HepG2 (cell line): ENCODE data around the gene ATOSB. TPM values are rescaled to one million over a fixed set of nuclear protein-coding genes. Genes with fewer than 3 reads are reported as not detected.
A peak's percentile ranks its signal among the peaks of the same experiment; 100 is the strongest.

ENCODE experiments used
- CEBPZ ChIP-seq: IDR thresholded peaks from 2 replicates; pipeline ENCODE4 v1.6.1; 2012; ENCODE audit warnings: low read length, improper control_type of control experiment
- DBP ChIP-seq: sonication (generic); formaldehyde crosslinking; IDR thresholded peaks from 2 replicates; pipeline ENCODE4 v1.4.0; 2020; ENCODE audit warnings: missing genetic modification reagents; ENCODE audit errors: not compliant biosample characterization
- EED ChIP-seq: sonication (generic); formaldehyde crosslinking; IDR thresholded peaks from 2 replicates; pipeline ENCODE4 v1.5.0; 2020; ENCODE audit warnings: mild to moderate bottlenecking, missing genetic modification reagents
- FLYWCH1 ChIP-seq: sonication (generic); formaldehyde crosslinking; IDR thresholded peaks from 2 replicates; pipeline ENCODE4 v1.8.1; 2023; ENCODE audit warnings: mild to moderate bottlenecking, missing genetic modification reagents
- GPBP1L1 ChIP-seq: sonication (generic); formaldehyde crosslinking; IDR thresholded peaks from 2 replicates; pipeline ENCODE4 v1.5.0; 2020; ENCODE audit warnings: mild to moderate bottlenecking, missing genetic modification reagents
- ISX ChIP-seq: sonication (generic); formaldehyde crosslinking; conservative IDR thresholded peaks from 2 replicates; pipeline ENCODE4 v1.5.0; 2020; ENCODE audit warnings: missing genetic modification reagents
- MYC ChIP-seq: sonication (generic); formaldehyde crosslinking; IDR thresholded peaks from 2 replicates; pipeline ENCODE4 v1.9.0; 2021; ENCODE audit warnings: missing genetic modification reagents, borderline replicate concordance
- NCOR1 ChIP-seq: fragments of 200-600 bp; sonication (generic); IDR thresholded peaks from 2 replicates; pipeline ENCODE4 v1.7.0; 2017; ENCODE audit warnings: antibody characterized with exemption, low read length, borderline replicate concordance
- NONO ChIP-seq, 2 experiments: fragments of 450-650 bp in 1 of 2; sonication (generic) in 1 of 2; formaldehyde crosslinking in 1 of 2; IDR thresholded peaks in 1 of 2; conservative IDR thresholded peaks in 1 of 2; 2 replicates each; pipeline versions ENCODE4 v1.6.1 to v1.8.0; 2017 to 2022; ENCODE audit warnings: mild to moderate bottlenecking in 1 of 2, missing genetic modification reagents in 1 of 2, moderate library complexity in 1 of 2
- RORA ChIP-seq: sonication (generic); formaldehyde crosslinking; IDR thresholded peaks from 2 replicates; pipeline ENCODE4 v1.5.0; 2020; ENCODE audit warnings: mild to moderate bottlenecking, missing genetic modification reagents, moderate library complexity
- SATB2 ChIP-seq: sonication (generic); formaldehyde crosslinking; IDR thresholded peaks from 2 replicates; pipeline ENCODE4 v1.5.0; 2020; ENCODE audit warnings: missing genetic modification reagents
- TBP ChIP-seq: sonication (generic); formaldehyde crosslinking; IDR thresholded peaks from 2 replicates; pipeline ENCODE4 v1.5.0; 2020; ENCODE audit warnings: missing genetic modification reagents
- ZBTB37 ChIP-seq: sonication (generic); formaldehyde crosslinking; IDR thresholded peaks from 2 replicates; pipeline ENCODE4 v1.4.0; 2020; ENCODE audit warnings: mild to moderate bottlenecking, missing genetic modification reagents
- ZBTB43 ChIP-seq: sonication (generic); formaldehyde crosslinking; conservative IDR thresholded peaks from 2 replicates; pipeline ENCODE4 v1.4.0; 2020; ENCODE audit warnings: missing genetic modification reagents
- ZNF256 ChIP-seq: sonication (generic); formaldehyde crosslinking; conservative IDR thresholded peaks from 2 replicates; pipeline ENCODE4 v1.4.0; 2020; ENCODE audit warnings: missing genetic modification reagents
- ZNF362 ChIP-seq: sonication (generic); formaldehyde crosslinking; IDR thresholded peaks from 2 replicates; pipeline ENCODE4 v1.4.0; 2020; ENCODE audit warnings: missing genetic modification reagents, mild to moderate bottlenecking, borderline replicate concordance
- ZNF580 ChIP-seq: IDR thresholded peaks from 2 replicates; pipeline ENCODE4 v1.6.1; 2016; ENCODE audit warnings: low read depth, borderline replicate concordance
- ZSCAN29 ChIP-seq: sonication (generic); formaldehyde crosslinking; conservative IDR thresholded peaks from 2 replicates; pipeline ENCODE4 v1.4.0; 2020; ENCODE audit warnings: mild to moderate bottlenecking, missing genetic modification reagents
- polyA plus RNA-seq, 8 experiments: library from polyadenylated mRNA; depleted of rRNA in 3 of 8; stranded (reverse) in 7 of 8; unstranded in 1 of 8; fragments of >200 nt; fragmentation: Illumina TruSeq in 4 of 8; extraction: Trizol in 4 of 8; gene quantifications; 2 replicates each; pipeline versions ENCODE4 v1.2.1 to v1.2.3, GENCODE V29; 2011 to 2016; ENCODE audit warnings: low read depth in 4 of 8, missing spikeins in 1 of 8, mixed read lengths in 1 of 8; ENCODE audit not compliant: insufficient read depth in 1 of 8
- total RNA-seq, 5 experiments: library from RNA; depleted of rRNA; stranded (reverse); fragments of >200 nt; fragmentation: Illumina TruSeq; extraction: Trizol; gene quantifications; 2 replicates each; pipeline ENCODE4 v1.2.3, GENCODE V29; 2016; ENCODE audit warnings: low read depth in 1 of 5

ATOSB gene
- total and polyA plus RNA-seq, 2 of the 13 experiments (the other 11 are each of a cell fraction or from before 2014, with no cell fraction given), result 1.9 to 6.4 TPM

- TF ChIP-seq ZBTB43 (CRISPR knock-in tag) (no peak), TBP (0 out of 2 replicates have a peak, but pooled peaks have one; percentile 72), DBP (no peak), FLYWCH1 (CRISPR knock-in tag) (no peak), EED (CRISPR knock-in tag) (peak; percentile 82; the same call in 1 of the 2 replicates), RORA (CRISPR knock-in tag) (no peak), NCOR1 (no peak), ZNF256 (0 out of 2 replicates have a peak, but pooled peaks have one; percentile 63), ZSCAN29 (no peak), SATB2 (CRISPR knock-in tag) (no peak), ZNF580 (0 out of 2 replicates have a peak, but pooled peaks have one; percentile 6), MYC (CRISPR knock-in tag) (0 out of 2 replicates have a peak, but pooled peaks have one; percentile 2), NONO (IDR thresholded peaks at IDR 0.05) (no peak), NONO (CRISPR knock-in tag; conservative IDR thresholded peaks at IDR 0.05) (peak; percentile 26; the same call in 1 of the 2 replicates), ZNF362 (CRISPR knock-in tag) (no peak), CEBPZ (peak; percentile 67), GPBP1L1 (CRISPR knock-in tag) (no peak), ZBTB37 (CRISPR knock-in tag) (no peak), ISX (no peak)
Observed at GRCh38 chr9:35072461-35073278, 43.0 kb downstream of the ATOSB start, which contains the start of gene VCP (continued).
